Activated T-cell treated with anti-CD3 and anti-CD28 coated beads, Interleukin-2, amount 50 U/mL, for 24 hours (primary cell): ENCODE measurements around the gene ZC3H14.

Experiments
- DNase-seq: peaks from one replicate; pipeline ENCODE4 v3.0.0-alpha.2; 2020
- H3K27ac Mint-ChIP-seq: 2 replicates; pipeline ENCODE4 v1.8.0; 2020; ENCODE audit warnings: mild to moderate bottlenecking, mixed read lengths
- H3K27me3 Mint-ChIP-seq: 2 replicates; pipeline ENCODE4 v1.8.0; 2020; ENCODE audit warnings: mixed read lengths
- H3K36me3 Mint-ChIP-seq: 2 replicates; pipeline ENCODE4 v1.8.0; 2020; ENCODE audit warnings: low read depth, mixed read lengths
- H3K4me1 Mint-ChIP-seq: 2 replicates; pipeline ENCODE4 v1.8.0; 2020; ENCODE audit warnings: low read depth, mixed read lengths
- H3K4me3 Mint-ChIP-seq: 2 replicates; pipeline ENCODE4 v1.8.0; 2020; ENCODE audit warnings: mild to moderate bottlenecking, moderate library complexity, mixed read lengths
- H3K9me3 Mint-ChIP-seq: 2 replicates; pipeline ENCODE4 v1.8.0; 2020; ENCODE audit warnings: mixed read lengths

The ZC3H14 gene

GRCh38 chr14:88639221-88639620 lies 76.4 kb downstream of the ZC3H14 start:
- H3K27ac Mint-ChIP-seq: no peak overlapping the region
- DNase-seq: no peak
- no peaks in the 10 kb centered on the region for H3K27me3 Mint-ChIP-seq
- no peak overlapping the region for H3K4me3 Mint-ChIP-seq
- peaks cover 67% of the 10 kb centered on the region for H3K36me3 Mint-ChIP-seq
- no peaks in the 10 kb centered on the region for H3K4me1 Mint-ChIP-seq
- peaks cover 18% of the 10 kb centered on the region for H3K9me3 Mint-ChIP-seq

- Mint-ChIP-seq H3K27me3 (no peaks in the 10 kb centered on the region), H3K36me3 (peaks cover 46% of the 10 kb centered on the region), H3K4me3 (no peak overlapping the region), H3K27ac (no peak overlapping the region), H3K4me1 (no peaks in the 10 kb centered on the region), H3K9me3 (peaks cover 2% of the 10 kb centered on the region)
- DNase-seq: no peak
Observed at GRCh38 chr14:88660056-88660455, 97.2 kb downstream of the ZC3H14 start.

DNA sequence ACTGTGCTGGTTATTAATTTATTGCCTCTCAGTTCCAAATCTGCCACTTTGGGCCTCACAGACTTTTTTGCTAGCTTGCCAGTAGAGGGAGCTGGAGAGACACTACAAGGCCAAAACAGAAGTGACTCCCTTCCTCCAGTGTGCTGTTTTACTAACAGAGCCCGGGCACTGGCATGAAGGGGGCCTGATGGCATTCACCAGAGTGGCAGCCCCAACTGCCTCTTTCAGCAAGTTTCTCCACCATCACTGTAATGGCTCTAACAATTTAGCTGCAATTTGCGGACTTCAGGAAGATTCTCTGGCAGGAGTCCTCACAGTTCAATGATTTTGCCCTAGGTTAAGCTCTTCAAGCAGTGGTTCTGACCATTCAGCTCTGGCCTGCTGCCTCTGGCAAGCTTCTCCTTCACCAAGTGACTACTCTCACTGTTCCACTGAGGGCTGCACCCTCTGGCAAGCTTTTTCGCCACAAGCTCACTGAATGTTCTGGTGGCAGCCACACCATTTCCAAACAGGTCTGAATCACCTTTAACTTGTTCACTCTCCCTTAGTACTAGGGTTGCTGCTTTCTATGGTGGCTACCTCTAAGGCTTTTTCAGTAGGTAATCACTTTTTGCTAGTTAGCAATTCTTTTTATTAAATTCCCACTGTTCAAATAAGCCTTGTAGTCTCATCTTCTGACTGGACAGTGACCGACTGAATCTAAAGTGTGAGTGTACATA lies 104.9 kb downstream of the ZC3H14 start:
- Mint-ChIP-seq H3K27ac (peak overlapping the region; percentile 11), H3K9me3 (peaks cover 11% of the 10 kb centered on the region), H3K4me3 (no peak overlapping the region), H3K27me3 (no peaks in the 10 kb centered on the region), H3K36me3 (peaks cover 16% of the 10 kb centered on the region), H3K4me1 (peaks cover 1% of the 10 kb centered on the region)
- peak; percentile 49 for DNase-seq

GRCh38 chr14:88668448-88669116 lies 105.7 kb downstream of the ZC3H14 start:
- H3K4me1 Mint-ChIP-seq: peaks cover 1% of the 10 kb centered on the region
- H3K27ac Mint-ChIP-seq: no peak overlapping the region
- H3K36me3 Mint-ChIP-seq: peaks cover 21% of the 10 kb centered on the region
- H3K9me3 Mint-ChIP-seq: peaks cover 11% of the 10 kb centered on the region
- DNase-seq: no peak
- no peak overlapping the region for H3K4me3 Mint-ChIP-seq
- no peaks in the 10 kb centered on the region for H3K27me3 Mint-ChIP-seq

- peaks cover 11% of the 10 kb centered on the region for H3K9me3 Mint-ChIP-seq
- no peaks in the 10 kb centered on the region for H3K27me3 Mint-ChIP-seq
- H3K4me3 Mint-ChIP-seq: no peak overlapping the region
- no peak overlapping the region for H3K27ac Mint-ChIP-seq
- peaks cover 28% of the 10 kb centered on the region for H3K36me3 Mint-ChIP-seq
- DNase-seq: no peak
- H3K4me1 Mint-ChIP-seq: peaks cover 1% of the 10 kb centered on the region
Observed at GRCh38 chr14:88669346-88669745, 106.5 kb downstream of the ZC3H14 start.
